H9 (cell line): Measurements from ENCODE around the gene LRRK1. TPM values are rescaled to one million over a fixed set of nuclear protein-coding genes. Genes with fewer than 3 reads are reported as not detected.

Source experiments
- DNase-seq: peaks from one replicate; pipeline ENCODE4 v3.0.0-alpha.2; 2017
- H2AFZ ChIP-seq: one replicate; pipeline ENCODE4 v1.6.1; 2013; ENCODE audit warnings: mild to moderate bottlenecking, low read length, control low read depth, moderate library complexity
- H2AK5ac ChIP-seq: 2 replicates; pipeline ENCODE4 v1.6.1; 2013; ENCODE audit warnings: low read length, control low read depth, mixed read lengths; ENCODE audit not compliant: insufficient read length
- H2BK120ac ChIP-seq: one replicate; pipeline ENCODE4 v1.6.1; 2013; ENCODE audit warnings: low read depth, mild to moderate bottlenecking, low read length, control low read depth, inconsistent platforms; ENCODE audit not compliant: poor library complexity, severe bottlenecking
- H2BK12ac ChIP-seq: 2 replicates; pipeline ENCODE4 v1.6.1; 2013; ENCODE audit warnings: low read length, control low read depth, mixed read lengths, low read depth; ENCODE audit not compliant: insufficient read length
- H2BK15ac ChIP-seq: 2 replicates; pipeline ENCODE4 v1.6.1; 2013; ENCODE audit warnings: low read depth, low read length, control low read depth
- H2BK20ac ChIP-seq: one replicate; pipeline ENCODE4 v1.6.1; 2013; ENCODE audit warnings: low read depth, mild to moderate bottlenecking, low read length, control low read depth, inconsistent platforms; ENCODE audit not compliant: poor library complexity, severe bottlenecking
- H2BK5ac ChIP-seq: 2 replicates; pipeline ENCODE4 v1.6.1; 2013; ENCODE audit warnings: low read length, control low read depth, mixed read lengths; ENCODE audit not compliant: insufficient read length
- H3K14ac ChIP-seq: 2 replicates; pipeline ENCODE4 v1.6.1; 2013; ENCODE audit warnings: low read length, control low read depth; ENCODE audit not compliant: insufficient read depth
- H3K18ac ChIP-seq: 2 replicates; pipeline ENCODE4 v1.6.1; 2013; ENCODE audit warnings: low read depth, mild to moderate bottlenecking, mixed read lengths, low read length, control low read depth; ENCODE audit not compliant: insufficient read length
- H3K23ac ChIP-seq: 2 replicates; pipeline ENCODE4 v1.6.1; 2013; ENCODE audit warnings: low read length, control low read depth, mixed read lengths, low read depth; ENCODE audit not compliant: insufficient read length
- H3K23me2 ChIP-seq: 2 replicates; pipeline ENCODE4 v1.6.1; 2013; ENCODE audit warnings: low read depth, mild to moderate bottlenecking, mixed read lengths, low read length, control low read depth; ENCODE audit not compliant: insufficient read length, poor library complexity, severe bottlenecking
- H3K27ac ChIP-seq: 2 replicates; pipeline ENCODE4 v1.5.1; 2013; ENCODE audit warnings: low read length, control low read depth, mixed read lengths, low read depth; ENCODE audit not compliant: insufficient read length
- H3K27me3 ChIP-seq: 2 replicates; pipeline ENCODE4 v1.6.1; 2013; ENCODE audit warnings: low read length, control low read depth, inconsistent platforms; ENCODE audit not compliant: insufficient read depth
- H3K4ac ChIP-seq: 2 replicates; pipeline ENCODE4 v1.6.1; 2013; ENCODE audit warnings: low read depth, mild to moderate bottlenecking, control low read depth, inconsistent platforms, low read length, moderate library complexity
- H3K4me1 ChIP-seq: 2 replicates; pipeline ENCODE4 v1.6.1; 2013; ENCODE audit warnings: low read length, control low read depth, inconsistent platforms; ENCODE audit not compliant: insufficient read depth
- H3K4me2 ChIP-seq: 2 replicates; pipeline ENCODE4 v1.6.1; 2013; ENCODE audit warnings: low read length, control low read depth, mixed read lengths; ENCODE audit not compliant: insufficient read length, insufficient read depth
- H3K56ac ChIP-seq: 2 replicates; pipeline ENCODE4 v1.6.1; 2013; ENCODE audit warnings: low read depth, mild to moderate bottlenecking, mixed read lengths, low read length, control low read depth; ENCODE audit not compliant: insufficient read length
- H3K79me1 ChIP-seq: 2 replicates; pipeline ENCODE4 v1.6.1; 2013; ENCODE audit warnings: low read depth, mild to moderate bottlenecking, moderate library complexity, low read length, control low read depth, inconsistent platforms; ENCODE audit not compliant: insufficient read depth, poor library complexity, severe bottlenecking
- H3K79me2 ChIP-seq: 2 replicates; pipeline ENCODE4 v1.6.1; 2013; ENCODE audit warnings: low read length, control low read depth, inconsistent platforms; ENCODE audit not compliant: insufficient read depth
- H3K9ac ChIP-seq: 2 replicates; pipeline ENCODE4 v1.6.1; 2013; ENCODE audit warnings: low read length, control low read depth, mixed read lengths; ENCODE audit not compliant: insufficient read length; ENCODE audit errors: extremely low read depth
- H3K9me3 ChIP-seq: one replicate; pipeline ENCODE4 v1.6.1; 2013; ENCODE audit warnings: low read depth, low read length, inconsistent platforms; ENCODE audit not compliant: control insufficient read depth
- H3T11ph ChIP-seq: one replicate; pipeline ENCODE4 v1.6.1; 2013; ENCODE audit warnings: mild to moderate bottlenecking, low read length, control low read depth, inconsistent platforms
- H4K20me1 ChIP-seq: one replicate; pipeline ENCODE4 v1.6.1; 2013; ENCODE audit not compliant: control insufficient read depth, insufficient read length, insufficient read depth
- H4K5ac ChIP-seq: 2 replicates; pipeline ENCODE4 v1.6.1; 2013; ENCODE audit warnings: low read depth, mild to moderate bottlenecking, mixed read lengths, low read length, control low read depth; ENCODE audit not compliant: insufficient read length
- H4K8ac ChIP-seq: replicated peaks from 2 replicates; pipeline ENCODE4 v1.6.1; 2013; ENCODE audit warnings: low read length, control low read depth, mixed read lengths, low read depth; ENCODE audit not compliant: insufficient read length
- H4K91ac ChIP-seq: 2 replicates; pipeline ENCODE4 v1.6.1; 2013; ENCODE audit warnings: low read depth, mild to moderate bottlenecking, moderate library complexity, mixed read lengths, low read length, control low read depth; ENCODE audit not compliant: insufficient read length
- H3K27ac Mint-ChIP-seq, 3 experiments: 2 replicates in 2 of 3; 3 replicates in 1 of 3; pipeline ENCODE4 v1.8.0; 2020 to 2021; ENCODE audit warnings: mixed read lengths in 3 of 3, mild to moderate bottlenecking in 1 of 3, moderate library complexity in 1 of 3
- H3K27me3 Mint-ChIP-seq: 2 replicates; pipeline ENCODE4 v1.8.0; 2021; ENCODE audit warnings: low read depth, mild to moderate bottlenecking, moderate library complexity, mixed read lengths
- H3K36me3 Mint-ChIP-seq, 3 experiments: 2 replicates in 2 of 3; 3 replicates in 1 of 3; pipeline ENCODE4 v1.8.0; 2020 to 2021; ENCODE audit warnings: low read depth in 3 of 3, mixed read lengths in 3 of 3; ENCODE audit not compliant: insufficient read depth in 1 of 3
- H3K4me1 Mint-ChIP-seq, 2 experiments: 2 replicates each; pipeline ENCODE4 v1.8.0; 2020; ENCODE audit warnings: mixed read lengths in 2 of 2
- H3K4me3 Mint-ChIP-seq, 2 experiments: 2 replicates in 1 of 2; 3 replicates in 1 of 2; pipeline ENCODE4 v1.8.0; 2020 to 2021; ENCODE audit warnings: mild to moderate bottlenecking in 2 of 2, mixed read lengths in 2 of 2, moderate library complexity in 1 of 2
- H3K9me3 Mint-ChIP-seq, 2 experiments: 2 replicates in 1 of 2; 3 replicates in 1 of 2; pipeline ENCODE4 v1.8.0; 2020; ENCODE audit warnings: mild to moderate bottlenecking in 2 of 2, mixed read lengths in 2 of 2, moderate library complexity in 1 of 2
- WGBS: extraction: QIAGEN DNeasy Blood & Tissue Kit; methylation state at CpG from one replicate; pipeline ENCODE4 v1.1.7; 2013; ENCODE audit warnings: missing lambda C conversion rate, low lambda C conversion rate, mixed read lengths; ENCODE audit not compliant: insufficient read length; ENCODE audit errors: extremely low coverage; 5-methylcytosine and 5-hydroxymethylcytosine counted together
- total RNA-seq: library from RNA; stranded (reverse); gene quantifications from 2 replicates; pipeline ENCODE4 v1.2.1, GENCODE V29; 2021
- TF ChIP-seq, protein P1 (sequence below): fragments of 200-600 bp; sonication (generic); conservative IDR thresholded peaks from 3 replicates; pipeline ENCODE4 v1.8.0; 2021; ENCODE audit warnings: antibody characterized with exemption, mild to moderate bottlenecking

The LRRK1 gene
- total RNA-seq, 1 experiment from 2014 or later: 4.0 TPM

DNA sequence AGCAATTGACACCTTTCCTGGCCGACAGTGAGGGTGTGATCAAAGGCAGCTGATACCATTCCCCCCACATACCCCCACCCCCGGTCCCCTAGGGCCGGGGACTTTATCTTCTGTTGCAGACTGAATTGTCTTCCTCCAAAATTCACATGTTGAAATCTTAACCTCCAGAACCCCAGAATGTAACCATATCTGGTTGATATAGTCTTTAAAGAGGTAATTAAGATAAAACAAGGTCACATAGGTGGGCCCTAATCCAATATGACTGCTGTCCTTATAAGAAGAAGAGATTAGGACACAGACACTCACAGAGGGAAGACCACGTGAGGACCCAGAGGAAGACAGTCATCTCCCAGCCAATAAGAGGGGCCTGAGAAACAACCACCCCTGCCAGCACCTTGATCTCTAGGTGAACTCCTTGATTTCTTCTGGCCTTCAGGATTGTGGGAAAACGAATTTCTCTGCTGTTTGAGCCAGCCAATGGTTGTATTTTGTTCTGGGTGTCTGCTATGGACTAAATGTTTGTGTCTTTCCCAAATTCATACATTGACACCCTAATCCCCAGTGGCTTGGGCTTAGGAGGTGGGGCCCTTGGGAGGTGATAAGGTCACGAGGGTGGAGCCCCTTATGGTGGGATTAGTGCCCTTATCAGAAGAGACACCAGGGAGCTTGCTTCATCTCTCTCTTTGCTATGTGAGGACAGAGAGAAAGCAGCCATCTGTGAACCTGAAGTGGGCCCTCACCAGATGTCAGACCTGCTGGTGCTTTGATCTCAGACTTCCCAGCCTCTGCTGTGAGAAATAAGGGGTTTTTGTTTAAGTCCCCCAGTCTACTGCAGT lies 188.7 kb downstream of the LRRK1 start:
- no peak overlapping the region for H3T11ph ChIP-seq
- H4K20me1 ChIP-seq: no peaks in the 10 kb centered on the region
- no peaks in the 10 kb centered on the region for H3K23me2 ChIP-seq
- no peak overlapping the region for H2BK15ac ChIP-seq
- Mint-ChIP-seq H3K4me3 (no peak overlapping the region), H3K27ac (no peak overlapping the region), H3K9me3 (peaks cover 2 to 3% of the 10 kb centered on the region in 2 experiments; a peak in 2 of 5 replicates), H3K36me3 (no peaks in the 10 kb centered on the region), H3K4me1 (peaks cover 16 to 18% of the 10 kb centered on the region in 2 experiments), H3K27me3 (no peaks in the 10 kb centered on the region)
- H3K23ac ChIP-seq: no peak overlapping the region
- H4K91ac ChIP-seq: no peak overlapping the region
- no peak overlapping the region for H3K56ac ChIP-seq
- no peak overlapping the region for H4K8ac ChIP-seq
- TF ChIP-seq, protein P1, sequence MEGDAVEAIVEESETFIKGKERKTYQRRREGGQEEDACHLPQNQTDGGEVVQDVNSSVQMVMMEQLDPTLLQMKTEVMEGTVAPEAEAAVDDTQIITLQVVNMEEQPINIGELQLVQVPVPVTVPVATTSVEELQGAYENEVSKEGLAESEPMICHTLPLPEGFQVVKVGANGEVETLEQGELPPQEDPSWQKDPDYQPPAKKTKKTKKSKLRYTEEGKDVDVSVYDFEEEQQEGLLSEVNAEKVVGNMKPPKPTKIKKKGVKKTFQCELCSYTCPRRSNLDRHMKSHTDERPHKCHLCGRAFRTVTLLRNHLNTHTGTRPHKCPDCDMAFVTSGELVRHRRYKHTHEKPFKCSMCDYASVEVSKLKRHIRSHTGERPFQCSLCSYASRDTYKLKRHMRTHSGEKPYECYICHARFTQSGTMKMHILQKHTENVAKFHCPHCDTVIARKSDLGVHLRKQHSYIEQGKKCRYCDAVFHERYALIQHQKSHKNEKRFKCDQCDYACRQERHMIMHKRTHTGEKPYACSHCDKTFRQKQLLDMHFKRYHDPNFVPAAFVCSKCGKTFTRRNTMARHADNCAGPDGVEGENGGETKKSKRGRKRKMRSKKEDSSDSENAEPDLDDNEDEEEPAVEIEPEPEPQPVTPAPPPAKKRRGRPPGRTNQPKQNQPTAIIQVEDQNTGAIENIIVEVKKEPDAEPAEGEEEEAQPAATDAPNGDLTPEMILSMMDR: no peak
- no peak overlapping the region for H3K4ac ChIP-seq
- no peak overlapping the region for H4K5ac ChIP-seq
- H3K9me3 ChIP-seq: no peaks in the 10 kb centered on the region
- H2AK5ac ChIP-seq: no peak overlapping the region
- H3K4me1 ChIP-seq: no peaks in the 10 kb centered on the region
- no peak overlapping the region for H2AFZ ChIP-seq
- no peak overlapping the region for H2BK12ac ChIP-seq
- H3K79me1 ChIP-seq: no peaks in the 10 kb centered on the region
- H3K9ac ChIP-seq: no peak overlapping the region
- H2BK20ac ChIP-seq: no peak overlapping the region
- no peak overlapping the region for H2BK5ac ChIP-seq
- H3K18ac ChIP-seq: no peak overlapping the region
- no CpG with 5 or more reads among the region's 6 CpGs for WGBS
- no peak overlapping the region for H3K27ac ChIP-seq
- no peaks in the 10 kb centered on the region for H3K27me3 ChIP-seq
- H3K79me2 ChIP-seq: no peaks in the 10 kb centered on the region
- DNase-seq: no peak
- H2BK120ac ChIP-seq: no peak overlapping the region
- no peak overlapping the region for H3K14ac ChIP-seq
- no peak overlapping the region for H3K4me2 ChIP-seq
